HepG2 (cell line): ENCODE measurements around the gene LZTS2. TPM values are rescaled to one million over a fixed set of nuclear protein-coding genes. Genes with fewer than 3 reads are reported as not detected.
A peak's percentile ranks its signal among the peaks of the same experiment; 100 is the strongest.

ENCODE experiments used
- AGO2 ChIP-seq: fragments of 200-400 bp; formaldehyde crosslinking; optimal IDR thresholded peaks from 2 replicates; pipeline ENCODE3; 2017; ENCODE audit warnings: mild to moderate bottlenecking, low read depth, low read length, moderate library complexity
- FOXM1 ChIP-seq: sonication (generic); formaldehyde crosslinking; IDR thresholded peaks from 2 replicates; pipeline ENCODE4 v1.5.0; 2020; ENCODE audit warnings: missing genetic modification reagents
- HNRNPLL ChIP-seq: fragments of 200-400 bp; formaldehyde crosslinking; IDR thresholded peaks from 2 replicates; pipeline ENCODE4 v1.6.1; 2017; ENCODE audit warnings: mild to moderate bottlenecking, low read depth, low read length; ENCODE audit not compliant: poor library complexity, severe bottlenecking
- JDP2 ChIP-seq: sonication (generic); formaldehyde crosslinking; IDR thresholded peaks from 2 replicates; pipeline ENCODE4 v1.8.1; 2022; ENCODE audit warnings: missing genetic modification reagents, borderline replicate concordance
- KDM5B ChIP-seq: sonication (generic); formaldehyde crosslinking; IDR thresholded peaks from 2 replicates; pipeline ENCODE4 v1.4.0; 2020; ENCODE audit warnings: missing genetic modification reagents, mild to moderate bottlenecking, borderline replicate concordance
- KLF11 ChIP-seq: IDR thresholded peaks from 2 replicates; pipeline ENCODE4 v1.6.1; 2016; ENCODE audit warnings: missing compliant biosample characterization
- MYC ChIP-seq: sonication (generic); formaldehyde crosslinking; IDR thresholded peaks from 2 replicates; pipeline ENCODE4 v1.9.0; 2021; ENCODE audit warnings: missing genetic modification reagents, borderline replicate concordance
- POLR2A ChIP-seq, 2 experiments: IDR thresholded peaks; 2 replicates each; pipeline ENCODE4 v1.6.1; 2011; ENCODE audit warnings: low read depth in 2 of 2, low read length in 2 of 2, mild to moderate bottlenecking in 1 of 2, moderate library complexity in 1 of 2; ENCODE audit not compliant: insufficient read depth in 1 of 2
- SIX4 ChIP-seq: sonication (generic); formaldehyde crosslinking; IDR thresholded peaks from 2 replicates; pipeline ENCODE4 v1.4.0; 2020; ENCODE audit warnings: missing genetic modification reagents
- SMC3 ChIP-seq: IDR thresholded peaks from 2 replicates; pipeline ENCODE4 v1.6.1; 2011; ENCODE audit warnings: low read length, improper control_type of control experiment
- YEATS2 ChIP-seq: sonication (generic); formaldehyde crosslinking; IDR thresholded peaks from 2 replicates; pipeline ENCODE4 v1.4.0; 2020; ENCODE audit warnings: missing genetic modification reagents, borderline replicate concordance
- ZBTB26 ChIP-seq: IDR thresholded peaks from 2 replicates; pipeline ENCODE4 v1.6.1; 2016; ENCODE audit warnings: missing compliant biosample characterization, missing genetic modification reagents, borderline replicate concordance
- ZFP1 ChIP-seq: IDR thresholded peaks from 2 replicates; pipeline ENCODE4 v1.6.1; 2016
- ZNF124 ChIP-seq: sonication (generic); formaldehyde crosslinking; IDR thresholded peaks from 2 replicates; pipeline ENCODE4 v1.4.0; 2020; ENCODE audit warnings: missing genetic modification reagents
- ZNF441 ChIP-seq: sonication (generic); formaldehyde crosslinking; IDR thresholded peaks from 2 replicates; pipeline ENCODE4 v1.7.0; 2021; ENCODE audit warnings: missing genetic modification reagents, borderline replicate concordance
- ZNF629 ChIP-seq: sonication (generic); formaldehyde crosslinking; conservative IDR thresholded peaks from 2 replicates; pipeline ENCODE4 v1.5.0; 2020; ENCODE audit warnings: missing genetic modification reagents
- ZNF713 ChIP-seq: sonication (generic); formaldehyde crosslinking; IDR thresholded peaks from 2 replicates; pipeline ENCODE4 v1.4.0; 2020; ENCODE audit warnings: mild to moderate bottlenecking, missing genetic modification reagents
- ZNF772 ChIP-seq: sonication (generic); formaldehyde crosslinking; IDR thresholded peaks from 2 replicates; pipeline ENCODE4 v1.5.0; 2020; ENCODE audit warnings: mild to moderate bottlenecking, missing genetic modification reagents
- ZNF878 ChIP-seq: sonication (generic); formaldehyde crosslinking; IDR thresholded peaks from 2 replicates; pipeline ENCODE4 v1.8.1; 2023; ENCODE audit warnings: mild to moderate bottlenecking, missing genetic modification reagents, moderate library complexity
- polyA plus RNA-seq, 8 experiments: library from polyadenylated mRNA; depleted of rRNA in 3 of 8; stranded (reverse) in 7 of 8; unstranded in 1 of 8; fragments of >200 nt; fragmentation: Illumina TruSeq in 4 of 8; extraction: Trizol in 4 of 8; gene quantifications; 2 replicates each; pipeline versions ENCODE4 v1.2.1 to v1.2.3, GENCODE V29; 2011 to 2016; ENCODE audit warnings: low read depth in 4 of 8, missing spikeins in 1 of 8, mixed read lengths in 1 of 8; ENCODE audit not compliant: insufficient read depth in 1 of 8
- total RNA-seq, 5 experiments: library from RNA; depleted of rRNA; stranded (reverse); fragments of >200 nt; fragmentation: Illumina TruSeq; extraction: Trizol; gene quantifications; 2 replicates each; pipeline ENCODE4 v1.2.3, GENCODE V29; 2016; ENCODE audit warnings: low read depth in 1 of 5
- TF ChIP-seq, protein P1 (sequence below), 2 experiments: sonication (generic) in 1 of 2; formaldehyde crosslinking in 1 of 2; IDR thresholded peaks; 2 replicates each; pipeline versions ENCODE4 v1.5.1 to v1.6.1; 2011 to 2020; ENCODE audit warnings: borderline replicate concordance in 1 of 2, low read depth in 1 of 2, low read length in 1 of 2, mild to moderate bottlenecking in 1 of 2, missing genetic modification reagents in 1 of 2, moderate library complexity in 1 of 2
- TF ChIP-seq, protein P2 (sequence below): sonication (generic); formaldehyde crosslinking; IDR thresholded peaks from 2 replicates; pipeline ENCODE4 v1.4.0; 2020; ENCODE audit warnings: missing genetic modification reagents, borderline replicate concordance
- TF ChIP-seq, protein P3 (sequence below): sonication (generic); formaldehyde crosslinking; IDR thresholded peaks from 2 replicates; pipeline ENCODE4 v1.5.1; 2020; ENCODE audit warnings: missing genetic modification reagents, mild to moderate bottlenecking, borderline replicate concordance

The LZTS2 gene
- total and polyA plus RNA-seq, 2 of the 13 experiments (the other 11 are each of a cell fraction or from before 2014, with no cell fraction given), result 43.6 to 65.6 TPM

- no peak for TF ChIP-seq FOXM1 (CRISPR knock-in tag)
- no peak for TF ChIP-seq SMC3
- TF ChIP-seq ZNF878 (CRISPR knock-in tag), result no peak
- 0 out of 2 replicates have a peak, but pooled peaks have one; percentile 0 for TF ChIP-seq MYC (CRISPR knock-in tag)
- no peak for TF ChIP-seq ZNF772 (CRISPR knock-in tag)
- TF ChIP-seq HNRNPLL, result no peak
- no peak for TF ChIP-seq SIX4 (CRISPR knock-in tag)
- TF ChIP-seq KDM5B, result peak; percentile 16; the same call in 1 of the 2 replicates
- no peak for TF ChIP-seq AGO2
- TF ChIP-seq YEATS2 (CRISPR knock-in tag), result 0 out of 2 replicates have a peak, but pooled peaks have one; percentile 14
- no peak for TF ChIP-seq JDP2 (CRISPR knock-in tag)
- no peak for TF ChIP-seq ZNF713
- TF ChIP-seq POLR2A (IDR thresholded peaks at IDR 0.05; ENCODE audit: insufficient read depth in 1 of 2, low read depth in 2 of 2, low read length in 2 of 2), result 0 out of 4 replicates have a peak, but pooled peaks of 1 of the 2 experiments have one; percentile 25
- no peak for TF ChIP-seq ZNF124
- peak; percentile 6; the same call in 1 of the 2 replicates for TF ChIP-seq ZNF441 (CRISPR knock-in tag)
- TF ChIP-seq, protein P1, sequence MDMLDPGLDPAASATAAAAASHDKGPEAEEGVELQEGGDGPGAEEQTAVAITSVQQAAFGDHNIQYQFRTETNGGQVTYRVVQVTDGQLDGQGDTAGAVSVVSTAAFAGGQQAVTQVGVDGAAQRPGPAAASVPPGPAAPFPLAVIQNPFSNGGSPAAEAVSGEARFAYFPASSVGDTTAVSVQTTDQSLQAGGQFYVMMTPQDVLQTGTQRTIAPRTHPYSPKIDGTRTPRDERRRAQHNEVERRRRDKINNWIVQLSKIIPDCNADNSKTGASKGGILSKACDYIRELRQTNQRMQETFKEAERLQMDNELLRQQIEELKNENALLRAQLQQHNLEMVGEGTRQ (IDR thresholded peaks at IDR 0.05; ENCODE audit: low read depth, low read length), result no peak
- TF ChIP-seq, protein P1 (CRISPR knock-in tag; IDR thresholded peaks at IDR 0.05; ENCODE audit: borderline replicate concordance), result no peak
- no peak for TF ChIP-seq ZFP1 (CRISPR knock-in tag)
- 0 out of 2 replicates have a peak, but pooled peaks have one; percentile 5 for TF ChIP-seq ZNF629 (CRISPR knock-in tag)
- no peak for TF ChIP-seq ZBTB26 (CRISPR knock-in tag)
- TF ChIP-seq, protein P2, sequence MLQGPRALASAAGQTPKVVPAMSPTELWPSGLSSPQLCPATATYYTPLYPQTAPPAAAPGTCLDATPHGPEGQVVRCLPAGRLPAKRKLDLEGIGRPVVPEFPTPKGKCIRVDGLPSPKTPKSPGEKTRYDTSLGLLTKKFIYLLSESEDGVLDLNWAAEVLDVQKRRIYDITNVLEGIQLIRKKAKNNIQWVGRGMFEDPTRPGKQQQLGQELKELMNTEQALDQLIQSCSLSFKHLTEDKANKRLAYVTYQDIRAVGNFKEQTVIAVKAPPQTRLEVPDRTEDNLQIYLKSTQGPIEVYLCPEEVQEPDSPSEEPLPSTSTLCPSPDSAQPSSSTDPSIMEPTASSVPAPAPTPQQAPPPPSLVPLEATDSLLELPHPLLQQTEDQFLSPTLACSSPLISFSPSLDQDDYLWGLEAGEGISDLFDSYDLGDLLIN, result no peak
- TF ChIP-seq, protein P3, sequence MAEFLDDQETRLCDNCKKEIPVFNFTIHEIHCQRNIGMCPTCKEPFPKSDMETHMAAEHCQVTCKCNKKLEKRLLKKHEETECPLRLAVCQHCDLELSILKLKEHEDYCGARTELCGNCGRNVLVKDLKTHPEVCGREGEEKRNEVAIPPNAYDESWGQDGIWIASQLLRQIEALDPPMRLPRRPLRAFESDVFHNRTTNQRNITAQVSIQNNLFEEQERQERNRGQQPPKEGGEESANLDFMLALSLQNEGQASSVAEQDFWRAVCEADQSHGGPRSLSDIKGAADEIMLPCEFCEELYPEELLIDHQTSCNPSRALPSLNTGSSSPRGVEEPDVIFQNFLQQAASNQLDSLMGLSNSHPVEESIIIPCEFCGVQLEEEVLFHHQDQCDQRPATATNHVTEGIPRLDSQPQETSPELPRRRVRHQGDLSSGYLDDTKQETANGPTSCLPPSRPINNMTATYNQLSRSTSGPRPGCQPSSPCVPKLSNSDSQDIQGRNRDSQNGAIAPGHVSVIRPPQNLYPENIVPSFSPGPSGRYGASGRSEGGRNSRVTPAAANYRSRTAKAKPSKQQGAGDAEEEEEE (CRISPR knock-in tag), result no peak
- TF ChIP-seq KLF11, result no peak
Measured at GRCh38 chr10:101032637-101033224, 33.1 kb downstream of the LZTS2 start (continued).
